K562 (cell line): ENCODE measurements around the gene MVP. TPM values are rescaled to one million over a fixed set of nuclear protein-coding genes. Genes with fewer than 3 reads are reported as not detected.

Source experiments
- ATF7 ChIP-seq: fragments of 450-650 bp; IDR thresholded peaks from 2 replicates; pipeline ENCODE4 v1.7.1; 2014; ENCODE audit warnings: mild to moderate bottlenecking, moderate library complexity
- C11orf30 ChIP-seq: fragments of 450-650 bp; IDR thresholded peaks from 2 replicates; pipeline ENCODE4 v1.6.1; 2016; ENCODE audit warnings: low read depth, mild to moderate bottlenecking
- DPF2 ChIP-seq: fragments of 450-650 bp; IDR thresholded peaks from 2 replicates; pipeline ENCODE4 v1.6.1; 2016
- EP400 ChIP-seq: fragments of 450-650 bp; IDR thresholded peaks from 2 replicates; pipeline ENCODE4 v1.6.1; 2017; ENCODE audit warnings: antibody characterized with exemption, mild to moderate bottlenecking, moderate library complexity
- EZH2 ChIP-seq: IDR thresholded peaks from 2 replicates; pipeline ENCODE4 v1.6.1; 2012; ENCODE audit warnings: low read depth, mild to moderate bottlenecking, inconsistent platforms, low read length, borderline replicate concordance
- KLF6 ChIP-seq: fragments of 250-450 bp; sonication (Bioruptor Pico); IDR thresholded peaks from 2 replicates; pipeline ENCODE4 v1.4.0; 2020; ENCODE audit warnings: mild to moderate bottlenecking, moderate library complexity, borderline replicate concordance
- LARP7 ChIP-seq: fragments of 450-650 bp; IDR thresholded peaks from 2 replicates; pipeline ENCODE4 v1.6.1; 2016
- PHTF2 ChIP-seq: fragments of 250-450 bp; sonication (Bioruptor Pico); IDR thresholded peaks from 2 replicates; pipeline ENCODE4 v1.5.0; 2021; ENCODE audit warnings: mild to moderate bottlenecking
- RB1 ChIP-seq: fragments of 450-650 bp; IDR thresholded peaks from 2 replicates; pipeline ENCODE4 v1.6.1; 2017; ENCODE audit warnings: low read depth, mild to moderate bottlenecking
- RBM39 ChIP-seq: fragments of 200-400 bp; formaldehyde crosslinking; optimal IDR thresholded peaks from 2 replicates; pipeline ENCODE3; 2018; ENCODE audit warnings: low read depth, low read length
- SRSF7 ChIP-seq: fragments of 200-400 bp; formaldehyde crosslinking; optimal IDR thresholded peaks from 2 replicates; pipeline ENCODE3; 2017; ENCODE audit warnings: mild to moderate bottlenecking, low read depth, low read length
- SRSF9 ChIP-seq: fragments of 200-400 bp; formaldehyde crosslinking; IDR thresholded peaks from 2 replicates; pipeline ENCODE4 v1.6.1; 2017; ENCODE audit warnings: low read depth, low read length, borderline replicate concordance
- TEAD4 ChIP-seq, 2 experiments: sonication (generic) in 1 of 2; formaldehyde crosslinking in 1 of 2; IDR thresholded peaks; 2 replicates each; pipeline versions ENCODE4 v1.6.1 to v1.8.0; 2012 to 2022; ENCODE audit warnings: borderline replicate concordance in 1 of 2, inconsistent platforms in 1 of 2, low read length in 1 of 2, mild to moderate bottlenecking in 1 of 2, missing genetic modification reagents in 1 of 2
- TSC22D4 ChIP-seq: fragments of 450-650 bp; IDR thresholded peaks from 2 replicates; pipeline ENCODE4 v1.6.1; 2016; ENCODE audit warnings: missing genetic modification characterization, missing biosample characterization, control low read depth
- ZBTB7A ChIP-seq: IDR thresholded peaks from 2 replicates; pipeline ENCODE4 v1.6.1; 2011; ENCODE audit warnings: low read depth, mild to moderate bottlenecking, low read length, moderate library complexity, borderline replicate concordance; ENCODE audit not compliant: control insufficient read depth
- ZBTB8A ChIP-seq: fragments of 450-650 bp; IDR thresholded peaks from 2 replicates; pipeline ENCODE4 v1.6.1; 2018; ENCODE audit warnings: mild to moderate bottlenecking, moderate library complexity; ENCODE audit not compliant: partially characterized antibody
- ZNF717 ChIP-seq: fragments of 250-450 bp; sonication (Bioruptor Pico); IDR thresholded peaks from 2 replicates; pipeline ENCODE4 v1.5.0; 2021
- ZNF79 ChIP-seq: fragments of 250-450 bp; sonication (Bioruptor Pico); IDR thresholded peaks from 2 replicates; pipeline ENCODE4 v1.4.0; 2020; ENCODE audit warnings: low read depth, mild to moderate bottlenecking, moderate library complexity
- polyA plus RNA-seq, 8 experiments: library from polyadenylated mRNA; depleted of rRNA in 4 of 8; stranded (reverse) in 5 of 8; unstranded in 3 of 8; fragments of >200 nt; fragmentation: Nextera tagmentation in 2 of 8; fragmentation: Illumina TruSeq in 1 of 8; extraction: Ambion mirVana in 2 of 8; extraction: Trizol in 1 of 8; gene quantifications; 2 replicates each; pipeline versions ENCODE4 v1.2.1 to v1.2.3, GENCODE V29; 2011 to 2014; ENCODE audit warnings: inconsistent platforms in 1 of 8, missing spikeins in 1 of 8
- total RNA-seq, 7 experiments: library from RNA; depleted of rRNA in 6 of 7; stranded (reverse); fragments of >200 nt in 6 of 7; fragmentation: Illumina TruSeq in 2 of 7; extraction: Trizol in 2 of 7; gene quantifications; 2 replicates each; pipeline versions ENCODE4 v1.2.1 to v1.2.3, GENCODE V29; 2011 to 2021; ENCODE audit warnings: low replicate concordance in 1 of 7
- TF ChIP-seq, protein P1 (sequence below), 3 experiments: IDR thresholded peaks in 2 of 3; conservative IDR thresholded peaks in 1 of 3; 2 replicates each; pipeline ENCODE4 v1.5.1; 2011 to 2012; ENCODE audit warnings: low read length in 3 of 3, mild to moderate bottlenecking in 3 of 3, control low read depth in 2 of 3, improper control_type of control experiment in 1 of 3, inconsistent platforms in 1 of 3, low read depth in 1 of 3, mixed read lengths in 1 of 3, moderate library complexity in 1 of 3; ENCODE audit not compliant: insufficient read depth in 2 of 3
- TF ChIP-seq, protein P2 (sequence below), 2 experiments: fragments of 450-650 bp in 1 of 2; sonication (generic) in 1 of 2; formaldehyde crosslinking; conservative IDR thresholded peaks; 2 replicates each; pipeline versions ENCODE4 v1.4.0 to v1.8.1; 2020 to 2022; ENCODE audit warnings: mild to moderate bottlenecking in 1 of 2, missing genetic modification reagents in 1 of 2
- TF ChIP-seq, protein P3 (sequence below): fragments of 250-450 bp; sonication (Bioruptor Pico); IDR thresholded peaks from 2 replicates; pipeline ENCODE4 v1.4.0; 2020; ENCODE audit warnings: mild to moderate bottlenecking
- TF ChIP-seq, protein P4 (sequence below): fragments of 250-450 bp; sonication (Bioruptor Pico); IDR thresholded peaks from 2 replicates; pipeline ENCODE4 v1.4.0; 2020

MVP gene
- total and polyA plus RNA-seq, 9 of the 15 experiments (the other 6 are each of a cell fraction or from before 2014, with no cell fraction given) = 0.39 to 1.9 (median 0.76) TPM; not detected in 2

DNA sequence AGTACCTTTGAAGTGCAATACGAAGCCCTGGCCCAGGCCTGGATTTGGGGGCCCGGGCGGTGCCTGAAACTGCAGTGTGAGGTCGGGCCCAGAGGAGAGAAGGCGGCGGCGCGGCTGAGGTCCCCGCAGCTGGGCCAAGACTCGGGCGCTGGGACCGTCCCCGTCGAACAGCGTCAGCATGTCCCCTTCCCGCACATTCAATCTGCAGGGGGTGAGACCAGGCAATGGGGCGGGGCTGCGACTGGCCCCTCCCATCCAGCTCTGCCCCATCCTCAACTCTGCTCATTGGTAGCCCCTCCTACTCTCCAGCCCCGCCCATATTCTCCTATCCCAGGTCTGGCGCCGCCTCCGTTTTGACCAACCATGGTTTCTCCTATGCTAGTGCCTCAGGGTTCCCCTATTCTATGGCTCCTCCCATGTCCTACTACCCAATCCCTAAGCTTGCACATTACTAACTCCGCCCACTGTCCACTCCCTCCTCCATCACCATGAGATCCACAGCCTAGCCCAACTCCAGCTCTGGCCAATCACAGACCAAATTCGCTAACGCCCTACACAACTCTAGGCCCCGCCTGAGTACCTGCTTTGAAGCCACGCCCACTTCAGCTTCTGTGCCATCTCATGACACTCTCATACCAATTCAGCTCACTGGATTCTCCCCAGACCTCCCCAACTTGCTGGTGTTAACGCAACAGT is 57.2 kb downstream of the MVP start (continued):
- TF ChIP-seq, protein P1, sequence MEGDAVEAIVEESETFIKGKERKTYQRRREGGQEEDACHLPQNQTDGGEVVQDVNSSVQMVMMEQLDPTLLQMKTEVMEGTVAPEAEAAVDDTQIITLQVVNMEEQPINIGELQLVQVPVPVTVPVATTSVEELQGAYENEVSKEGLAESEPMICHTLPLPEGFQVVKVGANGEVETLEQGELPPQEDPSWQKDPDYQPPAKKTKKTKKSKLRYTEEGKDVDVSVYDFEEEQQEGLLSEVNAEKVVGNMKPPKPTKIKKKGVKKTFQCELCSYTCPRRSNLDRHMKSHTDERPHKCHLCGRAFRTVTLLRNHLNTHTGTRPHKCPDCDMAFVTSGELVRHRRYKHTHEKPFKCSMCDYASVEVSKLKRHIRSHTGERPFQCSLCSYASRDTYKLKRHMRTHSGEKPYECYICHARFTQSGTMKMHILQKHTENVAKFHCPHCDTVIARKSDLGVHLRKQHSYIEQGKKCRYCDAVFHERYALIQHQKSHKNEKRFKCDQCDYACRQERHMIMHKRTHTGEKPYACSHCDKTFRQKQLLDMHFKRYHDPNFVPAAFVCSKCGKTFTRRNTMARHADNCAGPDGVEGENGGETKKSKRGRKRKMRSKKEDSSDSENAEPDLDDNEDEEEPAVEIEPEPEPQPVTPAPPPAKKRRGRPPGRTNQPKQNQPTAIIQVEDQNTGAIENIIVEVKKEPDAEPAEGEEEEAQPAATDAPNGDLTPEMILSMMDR (IDR thresholded peaks at IDR 0.05 in 2 of 3, conservative IDR thresholded peaks at IDR 0.05 in 1 of 3; ENCODE audit: insufficient read depth in 2 of 3, low read depth in 1 of 3, low read length in 3 of 3) = no peak
- no peak for TF ChIP-seq ZNF79 (CRISPR knock-in tag)
- no peak for TF ChIP-seq DPF2
- TF ChIP-seq EZH2 = no peak
- TF ChIP-seq TSC22D4 (tag) = no peak
- no peak for TF ChIP-seq SRSF7
- no peak for TF ChIP-seq LARP7
- TF ChIP-seq, protein P2, sequence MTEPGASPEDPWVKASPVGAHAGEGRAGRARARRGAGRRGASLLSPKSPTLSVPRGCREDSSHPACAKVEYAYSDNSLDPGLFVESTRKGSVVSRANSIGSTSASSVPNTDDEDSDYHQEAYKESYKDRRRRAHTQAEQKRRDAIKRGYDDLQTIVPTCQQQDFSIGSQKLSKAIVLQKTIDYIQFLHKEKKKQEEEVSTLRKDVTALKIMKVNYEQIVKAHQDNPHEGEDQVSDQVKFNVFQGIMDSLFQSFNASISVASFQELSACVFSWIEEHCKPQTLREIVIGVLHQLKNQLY (CRISPR knock-in tag; conservative IDR thresholded peaks at IDR 0.05) = no peak
- no peak for TF ChIP-seq PHTF2 (CRISPR knock-in tag)
- no peak for TF ChIP-seq KLF6 (CRISPR knock-in tag)
- TF ChIP-seq, protein P3, sequence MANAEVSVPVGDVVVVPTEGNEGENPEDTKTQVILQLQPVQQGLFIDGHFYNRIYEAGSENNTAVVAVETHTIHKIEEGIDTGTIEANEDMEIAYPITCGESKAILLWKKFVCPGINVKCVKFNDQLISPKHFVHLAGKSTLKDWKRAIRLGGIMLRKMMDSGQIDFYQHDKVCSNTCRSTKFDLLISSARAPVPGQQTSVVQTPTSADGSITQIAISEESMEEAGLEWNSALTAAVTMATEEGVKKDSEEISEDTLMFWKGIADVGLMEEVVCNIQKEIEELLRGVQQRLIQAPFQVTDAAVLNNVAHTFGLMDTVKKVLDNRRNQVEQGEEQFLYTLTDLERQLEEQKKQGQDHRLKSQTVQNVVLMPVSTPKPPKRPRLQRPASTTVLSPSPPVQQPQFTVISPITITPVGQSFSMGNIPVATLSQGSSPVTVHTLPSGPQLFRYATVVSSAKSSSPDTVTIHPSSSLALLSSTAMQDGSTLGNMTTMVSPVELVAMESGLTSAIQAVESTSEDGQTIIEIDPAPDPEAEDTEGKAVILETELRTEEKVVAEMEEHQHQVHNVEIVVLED (CRISPR knock-in tag) = no peak
- no peak for TF ChIP-seq ZBTB7A
- no peak for TF ChIP-seq TEAD4 (IDR thresholded peaks at IDR 0.05; ENCODE audit: low read length)
- TF ChIP-seq TEAD4 (CRISPR knock-in tag; IDR thresholded peaks at IDR 0.05; ENCODE audit: borderline replicate concordance) = no peak
- TF ChIP-seq SRSF9 = no peak
- no peak for TF ChIP-seq RB1
- TF ChIP-seq, protein P4, sequence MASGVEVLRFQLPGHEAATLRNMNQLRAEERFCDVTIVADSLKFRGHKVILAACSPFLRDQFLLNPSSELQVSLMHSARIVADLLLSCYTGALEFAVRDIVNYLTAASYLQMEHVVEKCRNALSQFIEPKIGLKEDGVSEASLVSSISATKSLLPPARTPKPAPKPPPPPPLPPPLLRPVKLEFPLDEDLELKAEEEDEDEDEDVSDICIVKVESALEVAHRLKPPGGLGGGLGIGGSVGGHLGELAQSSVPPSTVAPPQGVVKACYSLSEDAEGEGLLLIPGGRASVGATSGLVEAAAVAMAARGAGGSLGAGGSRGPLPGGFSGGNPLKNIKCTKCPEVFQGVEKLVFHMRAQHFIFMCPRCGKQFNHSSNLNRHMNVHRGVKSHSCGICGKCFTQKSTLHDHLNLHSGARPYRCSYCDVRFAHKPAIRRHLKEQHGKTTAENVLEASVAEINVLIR (CRISPR knock-in tag) = no peak
- no peak for TF ChIP-seq RBM39
- peak; percentile 71 for TF ChIP-seq ATF7
- no peak for TF ChIP-seq ZNF717
- TF ChIP-seq C11orf30 = 0 out of 2 replicates have a peak, but pooled peaks have one; percentile 47
- no peak for TF ChIP-seq ZBTB8A
- no peak for TF ChIP-seq EP400
